Chondrocyte (in vitro differentiated cells): Measurements from ENCODE around the gene PPCDC. TPM values are rescaled to one million over a fixed set of nuclear protein-coding genes. Genes with fewer than 3 reads are reported as not detected.
"Not testable (repeated sequence)": the region's sequence is repeated elsewhere in the genome, so short reads cannot be mapped to it uniquely, and the experiment has no call there.

ENCODE experiments used
- DNase-seq: peaks from one replicate; pipeline ENCODE4 v3.0.0; 2021; ENCODE audit warnings: mixed read lengths, low spot score
- H3K27ac Mint-ChIP-seq: one replicate; pipeline ENCODE4 v1.8.0; 2021; ENCODE audit warnings: mild to moderate bottlenecking, moderate library complexity, mixed read lengths; ENCODE audit not compliant: unreplicated experiment
- H3K27me3 Mint-ChIP-seq: 2 replicates; pipeline ENCODE4 v1.8.0; 2021; ENCODE audit warnings: low read depth, mixed read lengths
- H3K36me3 Mint-ChIP-seq: 2 replicates; pipeline ENCODE4 v1.8.0; 2021; ENCODE audit warnings: low read depth, mixed read lengths
- H3K4me1 Mint-ChIP-seq: 2 replicates; pipeline ENCODE4 v1.8.0; 2021; ENCODE audit warnings: low read depth, mild to moderate bottlenecking, mixed read lengths
- H3K4me3 Mint-ChIP-seq: one replicate; pipeline ENCODE4 v1.8.0; 2021; ENCODE audit warnings: mild to moderate bottlenecking, moderate library complexity, mixed read lengths; ENCODE audit not compliant: unreplicated experiment
- H3K9me3 Mint-ChIP-seq: 2 replicates; pipeline ENCODE4 v1.8.0; 2021; ENCODE audit warnings: low read depth, mixed read lengths
- total RNA-seq: library from RNA; stranded (reverse); gene quantifications from 3 replicates; pipeline ENCODE4 v1.2.1, GENCODE V29; 2021
- TF ChIP-seq, protein P1 (sequence below): fragments of 200-600 bp; sonication (generic); IDR thresholded peaks from 2 replicates; pipeline ENCODE4 v1.5.0; 2021; ENCODE audit warnings: antibody characterized with exemption, mild to moderate bottlenecking, moderate library complexity

PPCDC gene
- total RNA-seq, 1 donor from 2014 or later, result 7.3 TPM

DNA sequence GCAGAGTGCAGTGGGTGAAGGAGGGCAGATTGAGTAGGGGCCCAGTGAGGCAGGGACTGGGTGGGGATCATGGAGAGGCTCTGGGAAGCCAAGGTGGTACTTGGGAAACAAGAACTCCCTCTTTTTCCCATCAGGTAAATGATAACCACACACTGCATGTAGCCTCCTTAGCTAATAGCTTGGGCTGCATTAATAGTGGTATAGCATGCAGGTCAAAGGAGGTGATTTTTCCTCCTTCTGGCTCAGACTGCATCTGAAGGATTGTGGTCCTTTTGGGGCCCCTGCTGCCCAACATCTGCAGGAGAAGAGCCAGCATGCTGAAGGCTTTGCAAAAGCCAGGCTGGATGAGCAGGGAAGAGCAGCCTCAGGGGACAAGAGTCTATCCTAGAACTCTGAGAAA lies 45.4 kb downstream of the PPCDC start:
- no peaks in the 10 kb centered on the region for H3K27me3 Mint-ChIP-seq
- DNase-seq, result no peak
- H3K36me3 Mint-ChIP-seq, result peaks cover 7% of the 10 kb centered on the region
- TF ChIP-seq, protein P1, sequence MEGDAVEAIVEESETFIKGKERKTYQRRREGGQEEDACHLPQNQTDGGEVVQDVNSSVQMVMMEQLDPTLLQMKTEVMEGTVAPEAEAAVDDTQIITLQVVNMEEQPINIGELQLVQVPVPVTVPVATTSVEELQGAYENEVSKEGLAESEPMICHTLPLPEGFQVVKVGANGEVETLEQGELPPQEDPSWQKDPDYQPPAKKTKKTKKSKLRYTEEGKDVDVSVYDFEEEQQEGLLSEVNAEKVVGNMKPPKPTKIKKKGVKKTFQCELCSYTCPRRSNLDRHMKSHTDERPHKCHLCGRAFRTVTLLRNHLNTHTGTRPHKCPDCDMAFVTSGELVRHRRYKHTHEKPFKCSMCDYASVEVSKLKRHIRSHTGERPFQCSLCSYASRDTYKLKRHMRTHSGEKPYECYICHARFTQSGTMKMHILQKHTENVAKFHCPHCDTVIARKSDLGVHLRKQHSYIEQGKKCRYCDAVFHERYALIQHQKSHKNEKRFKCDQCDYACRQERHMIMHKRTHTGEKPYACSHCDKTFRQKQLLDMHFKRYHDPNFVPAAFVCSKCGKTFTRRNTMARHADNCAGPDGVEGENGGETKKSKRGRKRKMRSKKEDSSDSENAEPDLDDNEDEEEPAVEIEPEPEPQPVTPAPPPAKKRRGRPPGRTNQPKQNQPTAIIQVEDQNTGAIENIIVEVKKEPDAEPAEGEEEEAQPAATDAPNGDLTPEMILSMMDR, result no peak
- H3K4me1 Mint-ChIP-seq, result peaks cover 21% of the 10 kb centered on the region
- no peak overlapping the region for H3K27ac Mint-ChIP-seq
- H3K4me3 Mint-ChIP-seq, result no peak overlapping the region
- H3K9me3 Mint-ChIP-seq, result peaks cover 20% of the 10 kb centered on the region

DNA sequence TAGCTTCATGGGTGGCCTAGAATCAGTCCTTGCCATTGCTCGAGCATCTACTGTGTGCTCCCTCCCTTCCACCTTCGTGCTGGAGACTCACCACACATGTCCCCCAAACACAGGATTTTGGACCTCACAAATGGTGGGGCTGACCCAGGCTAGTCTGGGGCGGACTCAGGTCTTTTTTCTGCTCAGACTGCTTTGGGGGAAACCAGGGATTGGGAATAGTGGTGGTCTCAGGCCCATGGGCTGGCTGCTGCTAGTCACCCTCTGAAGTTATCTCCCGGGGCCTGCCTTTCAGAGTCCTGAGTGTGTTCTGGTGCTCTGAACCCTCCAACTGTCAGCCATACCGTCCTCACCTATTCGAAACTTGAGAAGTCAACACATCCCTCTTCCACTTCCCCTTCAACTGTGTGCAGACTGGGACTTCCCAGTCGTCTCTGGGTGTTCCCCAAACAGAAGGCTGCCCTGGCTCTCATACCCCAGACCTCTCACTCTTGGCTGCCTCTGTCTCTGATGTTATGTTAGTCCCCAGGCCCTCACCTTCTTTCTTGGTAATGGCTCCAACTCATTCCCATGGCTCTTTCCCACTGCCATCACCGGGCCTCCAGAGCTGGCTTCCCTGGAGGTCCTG lies 46.0 kb downstream of the PPCDC start:
- H3K27ac Mint-ChIP-seq, result no peak overlapping the region
- no peak overlapping the region for H3K4me3 Mint-ChIP-seq
- H3K9me3 Mint-ChIP-seq, result peaks cover 20% of the 10 kb centered on the region
- no peaks in the 10 kb centered on the region for H3K27me3 Mint-ChIP-seq
- H3K36me3 Mint-ChIP-seq, result peaks cover 7% of the 10 kb centered on the region
- no peak for DNase-seq
- H3K4me1 Mint-ChIP-seq, result peaks cover 14% of the 10 kb centered on the region
- TF ChIP-seq, protein P1, result no peak

DNA sequence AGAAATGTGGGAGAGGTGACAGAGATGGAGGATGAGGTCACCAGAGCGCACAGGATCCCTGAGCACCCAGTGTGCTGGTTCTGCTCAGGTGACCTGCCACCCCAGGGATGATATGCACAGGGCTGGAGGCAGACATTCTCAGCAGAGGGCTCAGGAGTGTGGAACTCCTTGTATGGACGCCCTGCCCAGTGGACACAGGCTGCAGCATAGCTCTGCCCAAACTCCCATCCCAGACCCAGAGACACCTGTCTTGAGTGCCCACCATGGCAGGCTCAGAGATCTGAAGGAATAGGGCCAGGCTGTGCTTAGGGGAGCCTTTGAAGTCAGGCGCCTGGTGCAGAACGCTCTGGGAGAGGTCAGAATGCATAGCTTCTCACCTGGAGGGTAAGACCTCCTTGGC lies 47.3 kb downstream of the PPCDC start:
- Mint-ChIP-seq H3K27me3 (no peaks in the 10 kb centered on the region), H3K27ac (no peak overlapping the region), H3K4me3 (no peak overlapping the region), H3K9me3 (peaks cover 14% of the 10 kb centered on the region), H3K4me1 (peaks cover 1% of the 10 kb centered on the region), H3K36me3 (peaks cover 3% of the 10 kb centered on the region)
- DNase-seq, result no peak
- TF ChIP-seq, protein P1, result no peak

DNA sequence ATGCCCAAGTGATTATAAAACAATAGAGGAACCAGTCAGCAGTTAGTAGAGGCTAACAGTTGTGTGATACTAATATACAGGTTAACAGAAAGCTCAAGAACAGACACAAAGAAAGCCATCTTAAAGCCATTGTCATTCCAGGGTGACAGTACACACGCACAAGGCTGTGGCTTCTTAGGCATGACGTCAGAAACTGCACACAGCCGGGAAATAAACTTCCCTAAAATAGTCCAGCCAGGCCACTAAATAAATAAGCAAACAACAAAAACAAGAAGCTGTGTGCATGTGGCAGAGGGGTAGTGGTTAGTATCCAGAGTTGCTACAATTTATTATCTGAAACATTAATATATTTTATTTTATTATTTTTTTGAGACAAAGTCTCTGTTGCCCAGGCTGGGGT lies 49.8 kb downstream of the PPCDC start:
- Mint-ChIP-seq H3K4me3 (no peak overlapping the region), H3K27ac (no peak overlapping the region), H3K27me3 (no peaks in the 10 kb centered on the region), H3K9me3 (no peaks in the 10 kb centered on the region), H3K36me3 (no peaks in the 10 kb centered on the region), H3K4me1 (no peaks in the 10 kb centered on the region)
- TF ChIP-seq, protein P1, result no peak
- no peak for DNase-seq

DNA sequence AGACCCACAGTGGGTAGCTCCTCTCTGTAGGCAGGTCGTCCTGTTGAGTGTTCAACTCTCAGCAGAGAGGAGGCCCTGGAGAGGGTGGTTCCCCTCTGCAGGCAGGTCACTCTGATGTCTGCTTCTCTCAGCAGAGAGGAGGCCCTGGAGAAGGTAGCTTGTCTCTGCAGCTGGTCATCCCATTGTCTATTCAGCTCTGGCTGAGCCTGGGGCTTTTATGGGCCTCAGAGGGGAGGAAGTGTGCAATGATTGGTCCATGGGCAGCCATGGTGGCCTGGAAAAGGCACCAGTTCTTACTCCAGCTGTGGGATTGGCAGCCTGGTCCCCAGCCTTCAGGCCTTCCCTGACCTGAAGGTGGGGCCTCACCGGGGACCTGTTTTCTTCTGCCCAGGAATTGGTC lies 52.9 kb downstream of the PPCDC start:
- peaks cover 5% of the 10 kb centered on the region for H3K27me3 Mint-ChIP-seq
- DNase-seq, result no peak

DNA sequence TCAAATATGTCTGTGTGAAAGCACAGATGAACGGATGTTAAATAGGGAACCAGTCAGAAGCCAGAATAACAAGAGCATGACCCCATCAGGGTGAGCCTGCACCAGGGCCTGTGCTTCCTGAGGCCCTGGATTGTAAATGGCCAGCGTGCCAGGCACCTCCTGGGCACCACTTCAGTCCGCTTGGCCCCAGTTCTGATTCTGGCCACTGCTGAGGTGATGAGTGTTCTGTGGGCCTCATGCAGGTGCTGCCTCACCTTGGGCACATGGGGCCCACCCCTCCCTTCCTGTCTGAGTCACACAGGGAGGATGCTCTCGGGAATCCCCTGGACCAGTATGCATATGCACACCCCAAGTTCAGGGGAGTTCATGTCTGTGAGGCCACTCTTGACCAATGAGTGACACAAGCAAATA lies 54.2 kb downstream of the PPCDC start:
- not testable (repeated sequence) for H3K4me1 Mint-ChIP-seq, H3K27ac Mint-ChIP-seq, H3K4me3 Mint-ChIP-seq, H3K36me3 Mint-ChIP-seq, DNase-seq, H3K9me3 Mint-ChIP-seq, H3K27me3 Mint-ChIP-seq

More for the DNA sequence above, 52.9 kb downstream of the PPCDC start:
- Mint-ChIP-seq H3K4me3 (no peak overlapping the region), H3K27ac (no peak overlapping the region), H3K9me3 (no peaks in the 10 kb centered on the region), H3K4me1 (no peaks in the 10 kb centered on the region), H3K36me3 (no peaks in the 10 kb centered on the region)
- TF ChIP-seq, protein P1, result no peak
